ENCODE data around the gene HTATIP2.

Gene HTATIP2

GRCh38 chr11:20388096-20389055 is 24.9 kb downstream of the HTATIP2 start:
- Histone ChIP-seq H3K36me3 (ENCODE audit: insufficient read depth, low read length) (peaks cover 23% of the 10 kb centered on the region; the same call in 1 of the 2 replicates), H2AFZ (ENCODE audit: low read depth, low read length) (peak overlapping the region; percentile 78), H3K9me3 (ENCODE audit: insufficient read depth, low read length, severe bottlenecking) (no peaks in the 10 kb centered on the region), H3K27ac (ENCODE audit: low read length) (peak overlapping the region; percentile 85), H3K27me3 (ENCODE audit: insufficient read depth, low read length, poor library complexity) (no peaks in the 10 kb centered on the region), H3K4me2 (ENCODE audit: insufficient read depth, low read length) (peak overlapping the region; percentile 84), H3K4me1 (ENCODE audit: insufficient read depth, low read length) (peaks cover 28% of the 10 kb centered on the region), H3K79me2 (ENCODE audit: insufficient read depth, low read length) (peaks cover 25% of the 10 kb centered on the region), H3K4me3 (ENCODE audit: low read depth in 1 of 2, low read length in 2 of 2) (peak overlapping the region; percentile 31 to 79), H4K20me1 (ENCODE audit: insufficient read depth, low read length) (no peaks in the 10 kb centered on the region), H3K9ac (ENCODE audit: low read depth, low read length) (peak overlapping the region; percentile 90)
- DNase-seq (peak; percentile 40), ATAC-seq (ENCODE audit: insufficient read depth, low read depth) (peak; percentile 28)
- TF ChIP-seq EZH2 (IDR thresholded peaks at IDR 0.05; ENCODE audit: borderline replicate concordance, low read depth, low read length, severe bottlenecking): no peak
- TF ChIP-seq CTCF (IDR thresholded peaks at IDR 0.05; ENCODE audit: borderline replicate concordance, extremely low read depth, low read length, poor library complexity, severe bottlenecking): no peak

GRCh38 chr11:20397281-20397680 is 33.8 kb downstream of the HTATIP2 start:
- no peaks in the 10 kb centered on the region for H3K27me3 ChIP-seq (ENCODE audit: insufficient read depth, low read length, poor library complexity)
- H4K20me1 ChIP-seq (ENCODE audit: insufficient read depth, low read length): no peaks in the 10 kb centered on the region; the same call in 1 of the 2 replicates
- peaks cover 81% of the 10 kb centered on the region for H3K36me3 ChIP-seq (ENCODE audit: insufficient read depth, low read length)
- DNase-seq: peak; percentile 29
- 0 out of 2 replicates have a peak, but pooled peaks cover 2% of the 10 kb centered on the region for H3K4me1 ChIP-seq (ENCODE audit: insufficient read depth, low read length)
- ATAC-seq (ENCODE audit: insufficient read depth, low read depth): peak; percentile 96
- no peaks in the 10 kb centered on the region for H3K9me3 ChIP-seq (ENCODE audit: insufficient read depth, low read length, severe bottlenecking)
- H3K27ac ChIP-seq (ENCODE audit: low read length): no peak overlapping the region
- H3K4me3 ChIP-seq (ENCODE audit: low read depth in 1 of 2, low read length in 2 of 2): no peak overlapping the region
- no peak overlapping the region; the same call in 1 of the 2 replicates for H3K4me2 ChIP-seq (ENCODE audit: insufficient read depth, low read length)
- no peak overlapping the region for H3K9ac ChIP-seq (ENCODE audit: low read depth, low read length)
- peak; percentile 71 for TF ChIP-seq CTCF (IDR thresholded peaks at IDR 0.05; ENCODE audit: borderline replicate concordance, extremely low read depth, low read length, poor library complexity, severe bottlenecking)
- no peak for TF ChIP-seq EZH2 (IDR thresholded peaks at IDR 0.05; ENCODE audit: borderline replicate concordance, low read depth, low read length, severe bottlenecking)
- H3K79me2 ChIP-seq (ENCODE audit: insufficient read depth, low read length): peaks cover 9% of the 10 kb centered on the region
- no peak overlapping the region for H2AFZ ChIP-seq (ENCODE audit: low read depth, low read length)

- Histone ChIP-seq H3K9ac (ENCODE audit: low read depth, low read length) (no peak overlapping the region), H3K27me3 (ENCODE audit: insufficient read depth, low read length, poor library complexity) (no peaks in the 10 kb centered on the region), H3K27ac (ENCODE audit: low read length) (no peak overlapping the region), H3K79me2 (ENCODE audit: insufficient read depth, low read length) (peaks cover 9% of the 10 kb centered on the region), H3K4me3 (ENCODE audit: low read depth in 1 of 2, low read length in 2 of 2) (no peak overlapping the region), H2AFZ (ENCODE audit: low read depth, low read length) (no peak overlapping the region), H3K36me3 (ENCODE audit: insufficient read depth, low read length) (peaks cover 80% of the 10 kb centered on the region), H3K4me1 (ENCODE audit: insufficient read depth, low read length) (0 out of 2 replicates have a peak, but pooled peaks cover 2% of the 10 kb centered on the region), H3K4me2 (ENCODE audit: insufficient read depth, low read length) (no peak overlapping the region), H3K9me3 (ENCODE audit: insufficient read depth, low read length, severe bottlenecking) (no peaks in the 10 kb centered on the region), H4K20me1 (ENCODE audit: insufficient read depth, low read length) (no peaks in the 10 kb centered on the region; the same call in 1 of the 2 replicates)
- ATAC-seq (ENCODE audit: insufficient read depth, low read depth) (no peak), DNase-seq (no peak)
- TF ChIP-seq CTCF (IDR thresholded peaks at IDR 0.05; ENCODE audit: borderline replicate concordance, extremely low read depth, low read length, poor library complexity, severe bottlenecking) (no peak), EZH2 (IDR thresholded peaks at IDR 0.05; ENCODE audit: borderline replicate concordance, low read depth, low read length, severe bottlenecking) (no peak)
These were observed 36.0 kb downstream of the HTATIP2 start for GRCh38 chr11:20399498-20399897.

Data from DND-41 (cell line).